Activated T-cell treated with anti-CD3 and anti-CD28 coated beads, Interleukin-2, amount 50 U/mL, for 72 hours (primary cell): ENCODE measurements around the gene CPEB1. TPM values are rescaled to one million over a fixed set of nuclear protein-coding genes. Genes with fewer than 3 reads are reported as not detected.

Experiments used
- ATAC-seq, 2 donors: fragments of 150-1000 bp; cut with Tn5 transposase; replicated peaks in 1 of 2; 2 replicates each; pipeline ENCODE4 v1.10.0; 2021; ENCODE audit warnings: moderate library complexity in 2 of 2, mild to moderate bottlenecking in 1 of 2
- DNase-seq, 2 donors: peaks; one replicate each; pipeline ENCODE4 v3.0.0; 2021 to 2022; ENCODE audit warnings: mixed read lengths in 1 of 2
- H3K27ac Mint-ChIP-seq: one replicate; pipeline ENCODE4 v1.8.0; 2022; ENCODE audit warnings: mild to moderate bottlenecking, moderate library complexity, mixed read lengths
- H3K27me3 Mint-ChIP-seq: one replicate; pipeline ENCODE4 v1.8.0; 2022; ENCODE audit warnings: low read depth, mixed read lengths
- H3K36me3 Mint-ChIP-seq, 2 donors: one replicate each; pipeline ENCODE4 v1.8.0; 2022; ENCODE audit warnings: mixed read lengths in 2 of 2, mild to moderate bottlenecking in 1 of 2; ENCODE audit not compliant: insufficient read depth in 2 of 2
- H3K4me1 Mint-ChIP-seq: one replicate; pipeline ENCODE4 v1.8.0; 2022; ENCODE audit warnings: low read depth, mixed read lengths
- H3K4me3 Mint-ChIP-seq, 2 donors: one replicate each; pipeline ENCODE4 v1.8.0; 2022; ENCODE audit warnings: mild to moderate bottlenecking in 2 of 2, mixed read lengths in 2 of 2, moderate library complexity in 2 of 2
- H3K9me3 Mint-ChIP-seq, 2 donors: one replicate each; pipeline ENCODE4 v1.8.0; 2022; ENCODE audit warnings: mixed read lengths in 2 of 2
- total RNA-seq, 2 donors: library from RNA; stranded (reverse); gene quantifications; one replicate each; pipeline ENCODE4 v1.2.3, GENCODE V29; 2022

CPEB1 gene
- total RNA-seq, 2 donors from 2014 or later: 0.48 to 1.1 TPM

DNA sequence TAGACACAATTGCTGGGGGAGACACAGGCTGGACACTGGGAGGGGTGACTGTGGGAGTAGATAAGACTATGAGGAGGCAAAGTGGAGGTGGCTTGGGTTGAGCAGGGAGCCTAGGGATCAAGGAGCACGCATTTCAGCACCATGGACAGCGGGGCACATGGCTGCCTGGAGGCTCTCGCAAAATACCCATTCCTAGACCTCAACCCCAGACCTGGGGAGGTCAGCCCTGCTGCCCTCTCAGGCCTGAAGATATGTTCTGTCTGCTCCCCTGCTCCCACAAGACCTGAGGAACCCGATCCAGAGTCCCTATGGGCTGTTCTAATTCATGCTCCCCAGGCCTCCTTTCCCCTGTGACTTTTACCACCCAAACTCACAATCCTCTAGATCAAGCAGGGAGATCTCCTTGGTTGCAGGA is 16.0 kb upstream of the CPEB1 start:
- no peak for ATAC-seq
- Mint-ChIP-seq H3K4me1 (no peaks in the 10 kb centered on the region), H3K36me3 (no peaks in the 10 kb centered on the region), H3K27me3 (peaks cover 21% of the 10 kb centered on the region), H3K4me3 (no peak overlapping the region), H3K9me3 (no peaks in the 10 kb centered on the region), H3K27ac (no peak overlapping the region)
- peak; percentile 41 to 53 for DNase-seq

DNA sequence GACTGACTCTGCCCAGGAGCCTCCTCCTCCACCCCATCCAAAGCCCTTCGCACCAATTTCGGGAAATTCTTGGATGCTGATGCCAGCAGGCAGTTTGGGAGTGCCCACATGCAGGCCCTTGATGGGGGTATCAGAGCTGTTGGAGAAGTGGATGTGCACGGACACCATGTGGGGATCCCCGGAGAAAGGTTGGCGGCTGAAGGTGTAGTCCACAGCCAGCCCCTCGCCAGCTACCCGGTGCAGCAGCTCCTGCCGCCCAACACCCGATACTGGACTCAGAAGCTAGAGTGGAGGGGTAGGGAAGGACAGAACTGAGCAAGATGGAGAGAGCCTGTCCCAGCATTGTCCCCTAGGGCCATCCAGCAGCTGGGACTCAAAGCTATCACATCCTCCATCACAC is 15.5 kb upstream of the CPEB1 start:
- H3K4me1 Mint-ChIP-seq: no peaks in the 10 kb centered on the region

DNA sequence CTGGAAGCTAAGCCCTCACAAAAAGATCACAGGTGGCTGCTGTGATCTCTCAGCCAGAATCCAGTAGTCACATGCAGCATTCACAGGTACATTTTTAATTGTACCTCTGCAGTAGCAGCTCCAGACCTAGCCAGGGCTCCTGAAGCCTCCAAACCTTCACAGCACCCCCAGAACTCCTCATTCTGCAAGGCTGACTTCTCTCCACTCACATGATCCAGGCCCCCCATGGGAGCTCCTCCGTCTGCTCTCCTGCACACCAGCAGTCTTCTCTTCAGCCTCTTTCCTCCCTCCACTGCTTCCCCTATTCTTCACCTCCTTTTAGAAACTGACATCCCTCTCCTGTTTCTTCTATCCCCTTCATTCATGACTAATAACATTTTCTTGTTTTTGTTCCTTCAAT is 13.2 kb upstream of the CPEB1 start:
- H3K4me3 Mint-ChIP-seq: no peak overlapping the region
- H3K9me3 Mint-ChIP-seq: no peaks in the 10 kb centered on the region
- no peaks in the 10 kb centered on the region for H3K36me3 Mint-ChIP-seq

More for the DNA sequence above, 15.5 kb upstream of the CPEB1 start:
- H3K36me3 Mint-ChIP-seq: no peaks in the 10 kb centered on the region
- H3K27me3 Mint-ChIP-seq: peaks cover 21% of the 10 kb centered on the region
- DNase-seq (no peak), ATAC-seq (no peak)
- H3K27ac Mint-ChIP-seq: no peak overlapping the region
- no peak overlapping the region for H3K4me3 Mint-ChIP-seq
- no peaks in the 10 kb centered on the region for H3K9me3 Mint-ChIP-seq

GRCh38 chr15:82656641-82657266 is 9.6 kb upstream of the CPEB1 start:
- DNase-seq (no peak), ATAC-seq (no peak)
- peaks cover 20% of the 10 kb centered on the region for H3K27me3 Mint-ChIP-seq
- no peak overlapping the region for H3K4me3 Mint-ChIP-seq
- no peaks in the 10 kb centered on the region for H3K36me3 Mint-ChIP-seq
- H3K27ac Mint-ChIP-seq: no peak overlapping the region
- no peaks in the 10 kb centered on the region for H3K4me1 Mint-ChIP-seq
- no peaks in the 10 kb centered on the region for H3K9me3 Mint-ChIP-seq

More for the DNA sequence above, 13.2 kb upstream of the CPEB1 start:
- no peaks in the 10 kb centered on the region for H3K4me1 Mint-ChIP-seq
- ATAC-seq (no peak), DNase-seq (no peak)
- no peak overlapping the region for H3K27ac Mint-ChIP-seq
- peaks cover 21% of the 10 kb centered on the region for H3K27me3 Mint-ChIP-seq

DNA sequence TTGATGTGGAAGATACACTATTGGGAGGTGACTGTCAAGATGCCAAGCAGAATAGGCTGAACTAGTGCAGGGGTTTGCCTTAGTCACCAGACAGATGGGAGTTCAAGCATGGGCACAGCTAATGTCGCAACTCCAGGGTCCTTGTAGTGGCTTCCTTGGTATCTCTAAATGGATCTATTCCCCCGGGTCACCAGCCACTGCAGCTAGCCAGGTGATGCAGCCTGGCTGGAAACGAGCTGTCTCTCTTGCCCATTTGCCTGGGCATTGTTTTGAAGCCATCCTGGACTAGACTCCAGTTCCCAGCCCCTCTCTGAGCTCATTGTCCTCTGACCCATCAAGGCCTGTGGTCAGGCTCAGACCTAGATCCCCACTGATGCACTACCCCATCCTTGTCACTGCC is 8.4 kb upstream of the CPEB1 start:
- no peak overlapping the region for H3K4me3 Mint-ChIP-seq
- H3K9me3 Mint-ChIP-seq: no peaks in the 10 kb centered on the region
- no peak overlapping the region for H3K27ac Mint-ChIP-seq
- H3K36me3 Mint-ChIP-seq: no peaks in the 10 kb centered on the region
- ATAC-seq: no peak
- no peaks in the 10 kb centered on the region for H3K4me1 Mint-ChIP-seq
- no peak for DNase-seq
- peaks cover 24% of the 10 kb centered on the region for H3K27me3 Mint-ChIP-seq

- no peak for ATAC-seq
- Mint-ChIP-seq H3K27ac (no peak overlapping the region), H3K27me3 (peaks cover 39% of the 10 kb centered on the region), H3K4me1 (no peaks in the 10 kb centered on the region), H3K9me3 (no peaks in the 10 kb centered on the region), H3K4me3 (no peak overlapping the region), H3K36me3 (no peaks in the 10 kb centered on the region)
- no peak for DNase-seq
Measured at GRCh38 chr15:82653483-82654168, 6.5 kb upstream of the CPEB1 start.

GRCh38 chr15:82651708-82652107 is 4.5 kb upstream of the CPEB1 start:
- DNase-seq (no peak), ATAC-seq (no peak)
- no peaks in the 10 kb centered on the region for H3K9me3 Mint-ChIP-seq
- no peak overlapping the region for H3K4me3 Mint-ChIP-seq
- no peak overlapping the region for H3K27ac Mint-ChIP-seq
- peaks cover 45% of the 10 kb centered on the region for H3K27me3 Mint-ChIP-seq
- no peaks in the 10 kb centered on the region for H3K4me1 Mint-ChIP-seq
- H3K36me3 Mint-ChIP-seq: no peaks in the 10 kb centered on the region

GRCh38 chr15:82650046-82650670 is 3.0 kb upstream of the CPEB1 start:
- peaks cover 52% of the 10 kb centered on the region for H3K27me3 Mint-ChIP-seq
- H3K4me1 Mint-ChIP-seq: peaks cover 5% of the 10 kb centered on the region
- no peak overlapping the region for H3K4me3 Mint-ChIP-seq

DNA sequence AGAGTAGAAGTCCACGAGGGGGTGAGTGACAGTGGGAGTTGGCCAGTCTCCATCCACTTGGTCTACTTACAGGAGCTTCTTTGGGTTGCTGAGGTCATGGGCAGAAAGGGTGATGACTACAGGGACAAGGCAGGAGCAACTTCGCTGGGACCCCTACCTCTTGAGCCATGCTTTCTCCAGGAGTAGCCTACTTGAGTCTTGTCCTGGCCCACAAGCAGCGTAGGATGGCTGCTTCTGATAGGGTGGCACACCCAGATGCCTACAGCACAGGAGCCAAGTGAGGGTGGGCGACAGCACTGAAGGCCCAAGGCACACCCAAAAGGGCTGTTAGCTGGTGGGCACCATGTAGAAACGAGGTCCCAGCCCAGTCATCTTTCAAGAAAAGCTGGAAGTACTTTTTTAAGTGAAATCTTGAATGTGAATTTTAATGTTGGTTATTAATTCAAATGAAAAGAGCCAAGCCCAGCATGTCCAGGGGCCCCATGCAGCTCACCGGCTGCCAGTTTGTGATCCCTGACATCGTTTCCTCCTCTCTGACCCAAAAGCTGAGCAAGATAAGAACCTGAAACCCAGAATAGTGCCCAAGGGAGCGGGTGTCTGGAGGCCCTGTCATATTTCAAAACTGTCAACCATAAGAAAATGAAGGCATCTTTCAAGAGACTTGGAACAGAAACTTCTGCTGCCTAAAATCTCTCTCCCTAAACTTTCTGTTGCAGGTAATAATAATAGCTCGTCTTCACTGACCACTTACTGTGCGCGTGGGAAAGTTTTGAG is 2.2 kb upstream of the CPEB1 start:
- H3K9me3 Mint-ChIP-seq: no peaks in the 10 kb centered on the region
- ATAC-seq (no peak), DNase-seq (no peak)
- H3K27me3 Mint-ChIP-seq: peaks cover 57% of the 10 kb centered on the region
- peaks cover 0 to 2% of the 10 kb centered on the region in 2 donors for H3K36me3 Mint-ChIP-seq
- no peak overlapping the region for H3K4me3 Mint-ChIP-seq
- H3K27ac Mint-ChIP-seq: no peak overlapping the region
- peaks cover 5% of the 10 kb centered on the region for H3K4me1 Mint-ChIP-seq

More at GRCh38 chr15:82650046-82650670, 3.0 kb upstream of the CPEB1 start:
- H3K27ac Mint-ChIP-seq: no peak overlapping the region
- ATAC-seq (no peak), DNase-seq (no peak)
- H3K36me3 Mint-ChIP-seq: peaks cover 0 to 2% of the 10 kb centered on the region in 2 donors
- no peaks in the 10 kb centered on the region for H3K9me3 Mint-ChIP-seq

DNA sequence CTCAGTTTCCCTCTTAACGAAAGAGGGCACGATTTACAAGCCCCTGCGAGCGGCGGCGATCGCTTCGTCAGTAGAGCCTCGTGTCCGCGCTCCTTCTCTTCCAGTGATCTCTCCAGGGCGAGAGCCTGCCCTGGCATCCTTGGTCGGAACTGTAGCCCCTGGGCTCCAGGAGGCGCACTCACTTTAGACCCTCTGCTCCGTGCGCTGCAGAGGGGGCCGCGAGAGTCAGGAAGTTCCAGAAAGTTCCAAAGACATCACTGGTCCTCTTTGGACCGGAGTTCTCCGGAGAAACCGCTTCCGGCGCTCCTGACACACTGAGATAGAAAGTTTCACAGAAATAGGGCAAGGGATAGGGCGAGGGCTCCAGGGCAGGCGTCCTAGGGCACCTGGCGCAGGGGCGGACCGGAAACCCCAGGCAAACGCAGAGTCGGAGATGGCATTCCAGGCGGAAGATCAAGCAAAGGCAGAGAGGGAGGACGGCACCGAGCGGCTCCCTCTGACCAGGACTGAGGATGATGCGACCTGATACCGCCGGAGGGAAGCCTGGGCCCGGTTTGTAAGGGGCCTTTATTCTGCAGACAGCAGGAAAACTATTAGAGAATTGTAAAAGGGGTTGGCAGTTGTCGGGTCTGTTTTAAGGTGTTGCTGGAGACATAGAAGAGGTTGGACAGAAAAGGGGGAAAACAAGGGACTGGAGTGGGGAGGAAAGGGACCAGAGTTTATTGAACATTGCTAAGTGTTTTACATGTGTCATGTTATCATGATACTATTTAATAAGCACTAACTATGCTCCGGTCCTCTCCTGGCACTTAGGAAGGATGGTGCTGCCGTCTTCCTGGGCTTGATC is 1.3 kb upstream of the CPEB1 start:
- Mint-ChIP-seq H3K27me3 (peaks cover 64% of the 10 kb centered on the region), H3K27ac (no peak overlapping the region), H3K36me3 (peaks cover 0 to 2% of the 10 kb centered on the region in 2 donors), H3K9me3 (no peaks in the 10 kb centered on the region), H3K4me1 (peaks cover 5% of the 10 kb centered on the region), H3K4me3 (peak overlapping the region; percentile 24 to 66)
- DNase-seq: no peak
- ATAC-seq: no peak

- peaks cover 0 to 2% of the 10 kb centered on the region in 2 donors for H3K36me3 Mint-ChIP-seq
- H3K27me3 Mint-ChIP-seq: peaks cover 61% of the 10 kb centered on the region
- no peak overlapping the region for H3K27ac Mint-ChIP-seq
- no peaks in the 10 kb centered on the region for H3K9me3 Mint-ChIP-seq
- DNase-seq (peak; percentile 55 to 63), ATAC-seq (peak; percentile 79 to 82)
- peaks cover 5% of the 10 kb centered on the region for H3K4me1 Mint-ChIP-seq
- peak overlapping the region; percentile 24 to 66 for H3K4me3 Mint-ChIP-seq
Measured at GRCh38 chr15:82647835-82648256, 683 bp upstream of the CPEB1 start.

- peak; percentile 11 to 19 for DNase-seq
- Mint-ChIP-seq H3K4me3 (peak overlapping the region; percentile 64 to 75), H3K27me3 (peaks cover 51% of the 10 kb centered on the region)
Measured at GRCh38 chr15:82646250-82647044, 716 bp downstream of the CPEB1 start.

More at GRCh38 chr15:82646250-82647044, 716 bp downstream of the CPEB1 start:
- peak in 1 of 2 donors; percentile 20 for ATAC-seq
- Mint-ChIP-seq H3K27ac (no peak overlapping the region), H3K9me3 (no peaks in the 10 kb centered on the region), H3K36me3 (peaks cover 0 to 2% of the 10 kb centered on the region in 2 donors), H3K4me1 (peaks cover 5% of the 10 kb centered on the region)
